Upper lobe of right lung (tissue), 1 donor: ENCODE measurements around the gene SLC10A4. TPM values are rescaled to one million over a fixed set of nuclear protein-coding genes. Genes with fewer than 3 reads are reported as not detected.
"Not testable (repeated sequence)": the region's sequence is repeated elsewhere in the genome, so short reads cannot be mapped to it uniquely, and the experiment has no call there.

Experiments used
- ATAC-seq: fragments of 200-7000 bp; cut with Tn5 transposase; one replicate; pipeline ENCODE4 v1.9.1; 2020; ENCODE audit warnings: mild to moderate bottlenecking, moderate library complexity
- DNase-seq: peaks from one replicate; pipeline ENCODE4 v3.0.0-alpha.2; 2020
- H3K27ac ChIP-seq: fragments of 200-600 bp; one replicate; pipeline ENCODE4 v1.8.0; 2022
- H3K27me3 ChIP-seq: fragments of 200-600 bp; one replicate; pipeline ENCODE4 v1.8.0; 2022; ENCODE audit warnings: mild to moderate bottlenecking
- H3K36me3 ChIP-seq: fragments of 200-600 bp; one replicate; pipeline ENCODE4 v1.8.0; 2022
- H3K4me1 ChIP-seq: fragments of 200-600 bp; one replicate; pipeline ENCODE4 v1.8.0; 2022
- H3K4me3 ChIP-seq: fragments of 200-600 bp; one replicate; pipeline ENCODE4 v1.8.0; 2022; ENCODE audit warnings: mild to moderate bottlenecking
- H3K9me3 ChIP-seq: fragments of 200-600 bp; one replicate; pipeline ENCODE4 v1.8.0; 2022
- CTCF ChIP-seq: fragments of 200-600 bp; IDR thresholded peaks from one replicate; pipeline ENCODE4 v1.8.0; 2022; ENCODE audit warnings: antibody characterized with exemption
- intact Hi-C: fragments of 100-400 bp; cut with DNase I; formaldehyde crosslinking; loops from one replicate; pipeline ENCODE4 v1.11.0; 2022
- total RNA-seq: library from RNA; stranded (reverse); fragmentation: NEBNext Ultra II Directional; extraction: Animal tissue kit (Norgen Biotek cat#: 25700); gene quantifications from one replicate; pipeline ENCODE4 v1.2.1, GENCODE V29; 2021
- donor health status: DM: no; HTN: yes; CAD: no; lungs with severe emphysema.

SLC10A4 gene
- total RNA-seq, 1 donor from 2014 or later, result 3.1 TPM

GRCh38 chr4:48449151-48449550 is 34.0 kb upstream of the SLC10A4 start:
- H3K9me3 ChIP-seq, result no peaks in the 10 kb centered on the region
- ATAC-seq, result no peak
- H3K36me3 ChIP-seq, result no peaks in the 10 kb centered on the region
- H3K4me1 ChIP-seq, result no peaks in the 10 kb centered on the region
- no peak overlapping the region for H3K4me3 ChIP-seq
- H3K27me3 ChIP-seq, result no peaks in the 10 kb centered on the region
- DNase-seq, result no peak
- intact Hi-C loops, result no loop called here
- no peak overlapping the region for H3K27ac ChIP-seq
- no peak for TF ChIP-seq CTCF

GRCh38 chr4:48450740-48451139 is 32.4 kb upstream of the SLC10A4 start:
- H3K9me3 ChIP-seq, result no peaks in the 10 kb centered on the region
- DNase-seq (no peak), ATAC-seq (no peak)
- H3K4me3 ChIP-seq, result no peak overlapping the region
- no peaks in the 10 kb centered on the region for H3K36me3 ChIP-seq
- no peaks in the 10 kb centered on the region for H3K4me1 ChIP-seq
- intact Hi-C loops, result no loop called here
- no peaks in the 10 kb centered on the region for H3K27me3 ChIP-seq
- TF ChIP-seq CTCF, result no peak
- H3K27ac ChIP-seq, result no peak overlapping the region

GRCh38 chr4:48451656-48452055 is 31.5 kb upstream of the SLC10A4 start:
- H3K27ac ChIP-seq, H3K27me3 ChIP-seq, H3K4me1 ChIP-seq, intact Hi-C loops, H3K9me3 ChIP-seq, ATAC-seq, DNase-seq, H3K36me3 ChIP-seq, H3K4me3 ChIP-seq: not testable (repeated sequence)

GRCh38 chr4:48454591-48454990 is 28.6 kb upstream of the SLC10A4 start:
- H3K27me3 ChIP-seq, result no peaks in the 10 kb centered on the region
- no peaks in the 10 kb centered on the region for H3K9me3 ChIP-seq
- no peak for TF ChIP-seq CTCF
- no peaks in the 10 kb centered on the region for H3K4me1 ChIP-seq
- ATAC-seq (no peak), DNase-seq (no peak)
- intact Hi-C loops, result no loop called here
- no peak overlapping the region for H3K27ac ChIP-seq
- no peak overlapping the region for H3K4me3 ChIP-seq
- no peaks in the 10 kb centered on the region for H3K36me3 ChIP-seq

- Histone ChIP-seq H3K27ac (no peak overlapping the region), H3K9me3 (no peaks in the 10 kb centered on the region), H3K36me3 (no peaks in the 10 kb centered on the region), H3K27me3 (no peaks in the 10 kb centered on the region), H3K4me3 (no peak overlapping the region), H3K4me1 (no peaks in the 10 kb centered on the region)
- TF ChIP-seq CTCF, result no peak
- ATAC-seq (no peak), DNase-seq (no peak)
- intact Hi-C loops, result no loop called here
Observed at GRCh38 chr4:48461000-48461399, 22.1 kb upstream of the SLC10A4 start.

- no peak for TF ChIP-seq CTCF
- ATAC-seq (no peak), DNase-seq (no peak)
- intact Hi-C loops, result no loop called here
- H3K27ac ChIP-seq, result no peak overlapping the region
- no peaks in the 10 kb centered on the region for H3K9me3 ChIP-seq
- no peaks in the 10 kb centered on the region for H3K4me1 ChIP-seq
- H3K4me3 ChIP-seq, result no peak overlapping the region
- H3K27me3 ChIP-seq, result no peaks in the 10 kb centered on the region
- no peaks in the 10 kb centered on the region for H3K36me3 ChIP-seq
Observed at GRCh38 chr4:48462363-48462762, 20.8 kb upstream of the SLC10A4 start.
